Spleen (tissue), 11 donors: Measurements from ENCODE around the gene HDAC4. TPM values are rescaled to one million over a fixed set of nuclear protein-coding genes. Genes with fewer than 3 reads are reported as not detected.

Experiments
- DNase-seq: peaks from one replicate; pipeline ENCODE4 v3.0.0-alpha.2; 2020
- H3K27ac ChIP-seq, 8 donors: fragments of 200-600 bp; sonication (generic) in 7 of 8; 1 replicate in 4 of 8; 2 replicates in 4 of 8; pipeline versions ENCODE4 v1.5.0 to v1.8.0; 2016 to 2021; ENCODE audit warnings: inconsistent platforms in 4 of 8, mild to moderate bottlenecking in 4 of 8, moderate library complexity in 1 of 8
- H3K27me3 ChIP-seq, 7 donors: fragments of 200-600 bp; sonication (generic) in 6 of 7; replicated peaks in 1 of 7; 1 replicate in 4 of 7; 2 replicates in 3 of 7; pipeline versions ENCODE4 v1.5.0 to v1.8.0; 2016 to 2021; ENCODE audit warnings: inconsistent platforms in 3 of 7, mild to moderate bottlenecking in 1 of 7
- H3K36me3 ChIP-seq, 6 donors: fragments of 200-600 bp; sonication (generic) in 5 of 6; 1 replicate in 4 of 6; 2 replicates in 2 of 6; pipeline versions ENCODE4 v1.5.0 to v1.8.0; 2016 to 2021; ENCODE audit warnings: inconsistent platforms in 2 of 6
- H3K4me1 ChIP-seq, 6 donors: fragments of 200-600 bp; sonication (generic) in 5 of 6; 1 replicate in 3 of 6; 2 replicates in 3 of 6; pipeline versions ENCODE4 v1.5.0 to v1.8.0; 2016 to 2021; ENCODE audit warnings: inconsistent platforms in 3 of 6
- H3K4me3 ChIP-seq, 8 donors: fragments of 200-600 bp; sonication (generic) in 7 of 8; 1 replicate in 4 of 8; 2 replicates in 4 of 8; pipeline versions ENCODE4 v1.5.0 to v1.8.0; 2016 to 2021; ENCODE audit warnings: inconsistent platforms in 4 of 8, mild to moderate bottlenecking in 4 of 8, moderate library complexity in 2 of 8
- H3K9me3 ChIP-seq, 8 donors: fragments of 200-600 bp; sonication (generic) in 7 of 8; 1 replicate in 4 of 8; 2 replicates in 4 of 8; pipeline versions ENCODE4 v1.5.0 to v1.8.0; 2016 to 2021; ENCODE audit warnings: inconsistent platforms in 4 of 8
- POLR2A ChIP-seq, 3 donors: fragments of 450-650 bp; IDR thresholded peaks; one replicate each; pipeline ENCODE4 v1.5.1; 2017; ENCODE audit warnings: antibody characterized with exemption in 3 of 3, mild to moderate bottlenecking in 1 of 3
- POLR2AphosphoS5 ChIP-seq, 3 donors: sonication (generic); formaldehyde crosslinking; IDR thresholded peaks; one replicate each; pipeline ENCODE4 v1.5.1; 2017; ENCODE audit warnings: antibody characterized with exemption in 3 of 3
- WGBS, 5 donors: extraction: QIAGEN DNeasy Blood & Tissue Kit in 3 of 5; methylation state at CpG; one replicate each; pipeline versions ENCODE4 v1.1.5 to v1.1.7; 2013 to 2018; 5-methylcytosine and 5-hydroxymethylcytosine counted together
- intact Hi-C: fragments of 100-400 bp; cut with DNase I; formaldehyde crosslinking; loops from one replicate; pipeline ENCODE4 v1.15.0; 2023; ENCODE audit warnings: low total_unique reads
- polyA plus RNA-seq, 3 donors: library from polyadenylated mRNA; stranded (reverse); fragments of 200-250 nt; gene quantifications; one replicate each; pipeline ENCODE4 v1.2.1, GENCODE V29; 2013
- total RNA-seq, 7 donors: library from RNA; depleted of rRNA in 3 of 7; stranded (reverse); fragments of >200 nt in 3 of 7; fragmentation: NEBNext Ultra II Directional in 4 of 7; extraction: Animal tissue kit (Norgen Biotek cat#: 25700) in 4 of 7; gene quantifications; one replicate each; pipeline versions ENCODE4 v1.1.0 to v1.2.1, GENCODE V29; 2016 to 2021
- TF ChIP-seq, protein P1 (sequence below), 11 experiments: fragments of 200-600 bp in 7 of 11; fragments of 450-650 bp in 4 of 11; sonication (generic) in 4 of 11; IDR thresholded peaks in 8 of 11; conservative IDR thresholded peaks in 3 of 11; 1 replicate in 7 of 11; 2 replicates in 4 of 11; pipeline versions ENCODE4 v1.4.0 to v1.8.0; 2016 to 2021; ENCODE audit warnings: antibody characterized with exemption in 11 of 11, inconsistent platforms in 4 of 11, mild to moderate bottlenecking in 1 of 11
- donor health status: healthy with polysubstance abuse.
- donor health status: DM: no; HTN: no; CAD: no; lungs with moderate emphysema.
- donor health status: DM: no; HTN: no; CAD: no.
- donor health status: Bipolar disorder and iron deficiency.
- donor health status: healthy.
- donor health status: DM: no; HTN: no; CAD: no.
- donor health status: DM: yes; HTN: yes; CAD: no.

HDAC4 gene
- total and polyA plus RNA-seq, 10 donors: 3.2 to 122 (median 69.5) TPM

DNA sequence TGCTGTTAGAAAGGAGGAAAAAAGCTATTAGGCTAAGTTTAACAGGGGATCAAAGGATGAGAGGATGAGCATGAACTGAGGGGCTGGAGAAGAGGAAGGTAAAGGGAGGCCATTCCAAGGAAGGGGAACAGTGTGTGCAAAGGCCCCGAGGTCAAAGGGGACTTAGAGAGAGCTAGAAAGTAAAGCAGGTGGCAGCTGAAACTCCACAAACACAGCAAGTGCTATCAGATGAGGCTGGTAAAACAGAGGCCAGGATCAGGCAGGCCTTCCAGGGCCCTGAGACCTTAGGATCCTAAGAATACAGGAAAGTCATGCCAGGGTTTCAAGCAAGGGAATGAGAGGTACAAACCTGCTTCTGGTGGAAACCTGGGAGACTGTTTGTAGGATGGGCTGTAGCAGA lies 5.8 kb downstream of the HDAC4 start:
- intact Hi-C loops: no loop called here
- H3K4me3 ChIP-seq: no peak overlapping the region
- 77 to 95% (median 84%) methylated on average over 1 of the region's 1 CpG for WGBS, 5 donors
- peaks cover 22 to 71% (median 40%) of the 10 kb centered on the region in 6 donors for H3K4me1 ChIP-seq
- H3K27ac ChIP-seq: no peak overlapping the region
- H3K36me3 ChIP-seq: peaks cover 0 to 13% (median 0%) of the 10 kb centered on the region in 6 donors
- H3K9me3 ChIP-seq: no peaks in the 10 kb centered on the region
- H3K27me3 ChIP-seq: no peaks in the 10 kb centered on the region
- TF ChIP-seq, protein P1, sequence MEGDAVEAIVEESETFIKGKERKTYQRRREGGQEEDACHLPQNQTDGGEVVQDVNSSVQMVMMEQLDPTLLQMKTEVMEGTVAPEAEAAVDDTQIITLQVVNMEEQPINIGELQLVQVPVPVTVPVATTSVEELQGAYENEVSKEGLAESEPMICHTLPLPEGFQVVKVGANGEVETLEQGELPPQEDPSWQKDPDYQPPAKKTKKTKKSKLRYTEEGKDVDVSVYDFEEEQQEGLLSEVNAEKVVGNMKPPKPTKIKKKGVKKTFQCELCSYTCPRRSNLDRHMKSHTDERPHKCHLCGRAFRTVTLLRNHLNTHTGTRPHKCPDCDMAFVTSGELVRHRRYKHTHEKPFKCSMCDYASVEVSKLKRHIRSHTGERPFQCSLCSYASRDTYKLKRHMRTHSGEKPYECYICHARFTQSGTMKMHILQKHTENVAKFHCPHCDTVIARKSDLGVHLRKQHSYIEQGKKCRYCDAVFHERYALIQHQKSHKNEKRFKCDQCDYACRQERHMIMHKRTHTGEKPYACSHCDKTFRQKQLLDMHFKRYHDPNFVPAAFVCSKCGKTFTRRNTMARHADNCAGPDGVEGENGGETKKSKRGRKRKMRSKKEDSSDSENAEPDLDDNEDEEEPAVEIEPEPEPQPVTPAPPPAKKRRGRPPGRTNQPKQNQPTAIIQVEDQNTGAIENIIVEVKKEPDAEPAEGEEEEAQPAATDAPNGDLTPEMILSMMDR (IDR thresholded peaks at IDR 0.05 in 8 of 11, conservative IDR thresholded peaks at IDR 0.05 in 3 of 11): no peak
- no peak for TF ChIP-seq POLR2AphosphoS5 (IDR thresholded peaks at IDR 0.05)
- TF ChIP-seq POLR2A (IDR thresholded peaks at IDR 0.05): no peak
- peak; percentile 35 for DNase-seq

DNA sequence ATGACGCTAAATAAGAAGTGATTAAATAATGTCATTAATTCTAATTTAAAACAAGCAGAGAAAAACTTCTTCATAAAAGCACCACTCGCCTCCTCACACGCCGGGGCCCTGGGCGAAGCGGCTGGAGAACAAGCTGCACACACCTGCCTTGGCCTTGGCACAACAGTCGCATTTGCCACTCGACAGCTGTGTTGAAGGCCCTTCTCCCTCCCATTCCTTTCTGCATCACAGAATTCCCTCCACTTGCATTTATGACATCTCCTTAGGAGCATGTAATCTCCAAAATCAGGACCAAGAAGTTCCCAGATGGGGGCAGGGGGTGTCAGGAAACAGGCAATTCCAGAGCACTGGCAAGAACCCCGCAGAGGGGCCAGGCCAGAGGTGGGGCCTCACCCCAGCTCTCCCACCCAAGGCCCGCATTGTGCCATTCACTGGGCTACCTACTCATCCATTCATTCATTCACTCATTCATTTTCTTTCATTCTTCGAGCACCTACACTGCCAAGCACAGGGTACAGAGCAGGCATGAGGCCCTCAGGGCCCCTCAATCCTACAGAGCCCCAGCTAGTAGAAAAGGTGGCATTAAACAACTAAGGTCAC lies 6.4 kb downstream of the HDAC4 start:
- TF ChIP-seq, protein P1 (IDR thresholded peaks at IDR 0.05 in 8 of 11, conservative IDR thresholded peaks at IDR 0.05 in 3 of 11): no peak
- no peak for TF ChIP-seq POLR2A (IDR thresholded peaks at IDR 0.05)
- no peak for TF ChIP-seq POLR2AphosphoS5 (IDR thresholded peaks at IDR 0.05)
- WGBS, 5 donors: 87 to 96% (median 92%) methylated on average over 11 of the region's 11 CpGs
- Histone ChIP-seq H3K4me3 (no peak overlapping the region), H3K27me3 (no peaks in the 10 kb centered on the region), H3K36me3 (peaks cover 0 to 18% (median under 1%) of the 10 kb centered on the region in 6 donors), H3K4me1 (peaks cover 22 to 67% (median 35%) of the 10 kb centered on the region in 6 donors), H3K9me3 (no peaks in the 10 kb centered on the region), H3K27ac (no peak overlapping the region)
- intact Hi-C loops: no loop called here
- peak; percentile 55 for DNase-seq

DNA sequence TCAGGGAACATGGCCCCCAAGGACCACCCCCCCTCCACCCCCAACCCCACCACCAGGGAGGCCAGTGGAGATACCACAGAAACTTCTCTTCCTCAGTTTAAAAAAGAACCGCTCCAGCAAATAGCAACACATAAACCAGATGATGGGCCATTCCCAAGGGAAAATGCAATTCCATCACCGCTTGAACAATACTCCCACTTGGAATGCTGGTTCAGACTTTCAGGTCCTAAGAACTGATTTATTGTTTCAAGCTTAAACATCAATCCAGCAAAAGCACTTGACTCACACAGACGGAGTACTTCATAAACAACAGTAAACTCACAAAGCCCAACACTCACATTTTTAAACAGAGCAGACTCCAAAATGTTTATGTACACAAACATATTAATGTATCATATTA lies 6.9 kb downstream of the HDAC4 start:
- Histone ChIP-seq H3K4me1 (peaks cover 19 to 62% (median 30%) of the 10 kb centered on the region in 6 donors), H3K27me3 (no peaks in the 10 kb centered on the region), H3K36me3 (peaks cover 0 to 23% (median 2%) of the 10 kb centered on the region in 6 donors), H3K27ac (no peak overlapping the region), H3K9me3 (no peaks in the 10 kb centered on the region), H3K4me3 (no peak overlapping the region)
- DNase-seq: no peak
- intact Hi-C loops: no loop called here
- TF ChIP-seq, protein P1 (IDR thresholded peaks at IDR 0.05 in 8 of 11, conservative IDR thresholded peaks at IDR 0.05 in 3 of 11): no peak
- TF ChIP-seq POLR2AphosphoS5 (IDR thresholded peaks at IDR 0.05): no peak
- TF ChIP-seq POLR2A (IDR thresholded peaks at IDR 0.05): no peak
- 85 to 89% (median 88%) methylated on average over 3 of the region's 3 CpGs for WGBS, 5 donors

DNA sequence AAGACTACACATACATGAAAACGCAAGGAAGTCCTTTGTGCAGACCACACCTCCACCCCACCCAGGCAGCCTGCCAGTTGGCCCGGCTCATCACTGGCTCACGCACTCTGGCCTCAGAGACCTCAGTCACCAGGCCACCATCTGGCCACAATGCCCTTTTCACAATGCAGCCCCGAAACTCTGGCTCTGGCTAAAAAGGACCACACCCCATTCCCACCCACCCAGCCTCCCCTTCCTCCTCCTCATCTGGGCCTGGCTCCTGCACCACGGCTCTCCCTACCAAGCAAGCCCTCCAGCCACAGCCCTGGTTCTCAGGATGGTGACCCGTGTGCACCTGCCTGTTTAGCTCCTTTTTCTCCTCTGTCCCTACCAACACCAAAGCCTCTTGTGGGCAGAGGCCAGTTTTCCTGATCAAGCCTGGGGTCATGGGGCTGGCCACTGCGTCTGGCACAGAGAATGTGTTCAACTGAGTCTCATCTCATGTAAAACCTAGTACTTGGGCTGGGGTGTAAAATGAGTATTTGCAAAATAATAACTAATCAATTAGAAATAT lies 7.4 kb downstream of the HDAC4 start:
- 56 to 70% (median 66%) methylated on average over 7 of the region's 7 CpGs for WGBS, 5 donors
- H3K4me3 ChIP-seq: no peak overlapping the region
- H3K9me3 ChIP-seq: no peaks in the 10 kb centered on the region
- H3K27ac ChIP-seq: no peak overlapping the region
- H3K36me3 ChIP-seq: peaks cover 0 to 28% (median 3%) of the 10 kb centered on the region in 6 donors
- intact Hi-C loops: no loop called here
- TF ChIP-seq, protein P1 (IDR thresholded peaks at IDR 0.05 in 8 of 11, conservative IDR thresholded peaks at IDR 0.05 in 3 of 11): no peak
- TF ChIP-seq POLR2AphosphoS5 (IDR thresholded peaks at IDR 0.05) (peak in 2 of 3 donors; percentile 25 to 57), POLR2A (IDR thresholded peaks at IDR 0.05) (no peak)
- H3K27me3 ChIP-seq: no peaks in the 10 kb centered on the region
- peak; percentile 74 for DNase-seq
- H3K4me1 ChIP-seq: peaks cover 14 to 57% (median 26%) of the 10 kb centered on the region in 6 donors
